IMR-90 (cell line): ENCODE results near the gene PNPLA2.

Experiments
- BHLHE40 ChIP-seq: fragments of 150-350 bp; IDR thresholded peaks from 2 replicates; pipeline ENCODE4 v1.6.1; 2016; ENCODE audit warnings: mild to moderate bottlenecking, low read depth, low read length
- FOS ChIP-seq: fragments of 150-350 bp; IDR thresholded peaks from 2 replicates; pipeline ENCODE4 v1.6.1; 2016; ENCODE audit warnings: low read depth, low read length
- MAFK ChIP-seq: IDR thresholded peaks from 2 replicates; pipeline ENCODE4 v1.6.1; 2012; ENCODE audit warnings: low read depth, low read length, improper control_type of control experiment
- MXI1 ChIP-seq: IDR thresholded peaks from 2 replicates; pipeline ENCODE4 v1.6.1; 2012; ENCODE audit warnings: low read depth, mild to moderate bottlenecking, low read length, moderate library complexity, borderline replicate concordance
- NFE2L2 ChIP-seq: fragments of 150-350 bp; IDR thresholded peaks from 2 replicates; pipeline ENCODE4 v1.6.1; 2016; ENCODE audit warnings: low read depth, mild to moderate bottlenecking, low read length
- POLR2A ChIP-seq: IDR thresholded peaks from 2 replicates; pipeline ENCODE4 v1.6.1; 2012; ENCODE audit warnings: mild to moderate bottlenecking, low read depth, low read length
- RCOR1 ChIP-seq: IDR thresholded peaks from 2 replicates; pipeline ENCODE4 v1.6.1; 2012; ENCODE audit warnings: mild to moderate bottlenecking, low read length, improper control_type of control experiment; ENCODE audit not compliant: insufficient replicate concordance
- TF ChIP-seq, protein P1 (sequence below): conservative IDR thresholded peaks from 2 replicates; pipeline ENCODE4 v1.5.1; 2012; ENCODE audit warnings: mild to moderate bottlenecking, low read depth, low read length, improper control_type of control experiment

DNA sequence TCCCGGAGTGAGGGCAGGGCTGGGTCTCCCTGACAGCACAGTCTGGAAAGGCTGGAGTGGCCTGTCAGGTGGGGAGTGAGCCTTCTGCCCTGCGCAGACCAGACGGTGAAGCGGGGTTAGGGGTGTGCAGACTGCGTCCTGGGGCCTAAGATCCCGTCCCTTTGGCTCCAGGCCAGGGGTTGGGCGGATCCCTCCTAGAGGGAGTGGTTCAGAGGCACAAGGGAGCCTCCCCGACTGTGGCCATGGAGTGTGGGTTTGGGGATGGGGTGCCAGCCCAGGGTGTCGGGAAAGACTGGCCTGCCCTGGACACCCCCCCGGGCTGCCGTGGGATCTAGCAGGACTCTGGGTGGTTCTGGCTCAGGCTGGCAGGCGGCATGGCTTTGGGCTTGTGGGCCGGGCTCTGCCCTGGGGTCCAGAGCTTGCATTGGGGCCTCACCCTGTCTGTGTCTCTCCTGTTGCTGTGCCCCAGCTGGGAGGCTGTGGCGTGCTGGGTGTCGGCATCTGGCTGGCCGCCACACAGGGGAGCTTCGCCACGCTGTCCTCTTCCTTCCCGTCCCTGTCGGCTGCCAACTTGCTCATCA is 43.5 kb downstream of the PNPLA2 start:
- TF ChIP-seq, protein P1, sequence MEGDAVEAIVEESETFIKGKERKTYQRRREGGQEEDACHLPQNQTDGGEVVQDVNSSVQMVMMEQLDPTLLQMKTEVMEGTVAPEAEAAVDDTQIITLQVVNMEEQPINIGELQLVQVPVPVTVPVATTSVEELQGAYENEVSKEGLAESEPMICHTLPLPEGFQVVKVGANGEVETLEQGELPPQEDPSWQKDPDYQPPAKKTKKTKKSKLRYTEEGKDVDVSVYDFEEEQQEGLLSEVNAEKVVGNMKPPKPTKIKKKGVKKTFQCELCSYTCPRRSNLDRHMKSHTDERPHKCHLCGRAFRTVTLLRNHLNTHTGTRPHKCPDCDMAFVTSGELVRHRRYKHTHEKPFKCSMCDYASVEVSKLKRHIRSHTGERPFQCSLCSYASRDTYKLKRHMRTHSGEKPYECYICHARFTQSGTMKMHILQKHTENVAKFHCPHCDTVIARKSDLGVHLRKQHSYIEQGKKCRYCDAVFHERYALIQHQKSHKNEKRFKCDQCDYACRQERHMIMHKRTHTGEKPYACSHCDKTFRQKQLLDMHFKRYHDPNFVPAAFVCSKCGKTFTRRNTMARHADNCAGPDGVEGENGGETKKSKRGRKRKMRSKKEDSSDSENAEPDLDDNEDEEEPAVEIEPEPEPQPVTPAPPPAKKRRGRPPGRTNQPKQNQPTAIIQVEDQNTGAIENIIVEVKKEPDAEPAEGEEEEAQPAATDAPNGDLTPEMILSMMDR = no peak
- TF ChIP-seq BHLHE40 (no peak), RCOR1 (no peak), POLR2A (no peak), MXI1 (no peak), MAFK (no peak), NFE2L2 (no peak), FOS (no peak)
